Measurements from ENCODE around the gene SNRPB2. TPM values are rescaled to one million over a fixed set of nuclear protein-coding genes. Genes with fewer than 3 reads are reported as not detected.

The SNRPB2 gene
- total and polyA plus RNA-seq, 9 of the 15 experiments (the other 6 are each of a cell fraction or from before 2014, with no cell fraction given): 40.0 to 131 (median 89.4) TPM

DNA sequence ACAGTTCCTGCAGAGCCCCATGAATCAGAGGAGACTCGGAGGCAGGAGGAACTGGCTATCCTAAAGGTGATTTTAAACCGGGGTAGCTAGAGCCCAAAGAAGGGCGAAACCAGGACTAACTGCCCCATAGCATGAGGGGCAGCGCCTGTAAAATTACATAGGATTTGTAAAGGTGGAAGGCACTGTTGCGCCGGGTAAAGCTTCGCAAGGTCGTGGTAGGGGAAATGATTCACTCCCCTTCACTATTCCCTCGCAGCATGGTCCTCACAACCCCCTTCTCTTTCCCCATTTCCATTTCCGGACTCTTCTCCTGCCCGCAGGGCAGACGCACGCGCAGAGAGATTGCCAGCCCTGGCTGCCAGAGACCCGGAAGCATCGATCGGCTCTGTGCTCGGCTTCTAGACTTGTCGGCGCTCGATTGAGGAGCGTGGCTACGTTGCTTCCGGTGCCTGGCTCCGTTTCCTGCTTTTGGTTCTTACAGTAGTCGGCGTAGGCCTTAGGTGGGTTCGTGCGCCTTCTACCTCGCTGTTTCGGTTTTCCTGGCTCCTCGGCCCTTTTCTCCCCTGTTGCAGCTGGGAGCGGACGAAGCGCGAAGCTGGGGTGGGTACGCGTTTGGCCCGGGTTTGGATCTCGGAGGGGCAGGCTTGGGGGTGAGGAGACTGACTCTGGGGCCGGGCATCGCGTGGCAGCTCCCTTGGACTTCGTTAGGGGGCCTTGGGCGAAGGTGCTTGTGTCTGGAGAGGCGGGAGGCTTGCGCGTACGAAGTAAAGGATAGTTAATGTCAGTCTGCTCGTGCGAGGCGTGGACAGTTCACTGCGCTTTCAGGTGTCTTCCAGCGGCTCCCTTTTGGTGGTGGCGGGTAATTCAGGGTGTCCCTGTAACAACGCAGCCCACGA, at the start of gene SNRPB2 (continued):
- TF ChIP-seq ELF4 (CRISPR knock-in tag; IDR thresholded peaks at IDR 0.05) (peak; percentile 95), SUPT5H (IDR thresholded peaks at IDR 0.05) (peak; percentile 85), POLR2AphosphoS5 (IDR thresholded peaks at IDR 0.05; ENCODE audit: control insufficient read depth, insufficient read depth, low read depth, low read length) (peak; percentile 76; the same call in 1 of the 2 replicates), POLR3A (IDR thresholded peaks at IDR 0.05; ENCODE audit: borderline replicate concordance, extremely low read depth, insufficient read depth, insufficient read length) (no peak), NEUROD1 (IDR thresholded peaks at IDR 0.05; ENCODE audit: borderline replicate concordance, low read depth, low read length, partially characterized antibody) (peak; percentile 72), EP400 (IDR thresholded peaks at IDR 0.05) (peak; percentile 91), PHTF2 (CRISPR knock-in tag; IDR thresholded peaks at IDR 0.05) (no peak), NRF1 (conservative IDR thresholded peaks at IDR 0.05 in 1 of 2, IDR thresholded peaks at IDR 0.05 in 1 of 2) (peak; percentile 94 to 95), NFATC3 (IDR thresholded peaks at IDR 0.05) (no peak), GTF2A2 (tag; IDR thresholded peaks at IDR 0.05) (no peak), ZNF347 (CRISPR knock-in tag; IDR thresholded peaks at IDR 0.05; ENCODE audit: low read depth) (no peak), BRD9 (IDR thresholded peaks at IDR 0.05; ENCODE audit: low read depth, partially characterized antibody) (no peak), MCM2 (IDR thresholded peaks at IDR 0.05; ENCODE audit: low read depth) (no peak), ZNF165 (CRISPR knock-in tag; IDR thresholded peaks at IDR 0.05; ENCODE audit: borderline replicate concordance) (no peak), GTF2E2 (tag; IDR thresholded peaks at IDR 0.05) (peak; percentile 77), RBFOX2 (IDR thresholded peaks at IDR 0.05; ENCODE audit: low read depth, low read length) (peak; percentile 92), FOXA3 (CRISPR knock-in tag; conservative IDR thresholded peaks at IDR 0.05 in 1 of 2, IDR thresholded peaks at IDR 0.05 in 1 of 2) (no peak), NFE2L1 (tag; IDR thresholded peaks at IDR 0.05; ENCODE audit: borderline replicate concordance, low read depth) (no peak), IFI16 (CRISPR knock-in tag; IDR thresholded peaks at IDR 0.05) (no peak), ETV1 (tag; conservative IDR thresholded peaks at IDR 0.05; ENCODE audit: low read depth) (peak; percentile 98), MECOM (CRISPR knock-in tag; IDR thresholded peaks at IDR 0.05) (no peak), SMARCC2 (IDR thresholded peaks at IDR 0.05; ENCODE audit: low read depth) (no peak)
- TF ChIP-seq, protein P1, sequence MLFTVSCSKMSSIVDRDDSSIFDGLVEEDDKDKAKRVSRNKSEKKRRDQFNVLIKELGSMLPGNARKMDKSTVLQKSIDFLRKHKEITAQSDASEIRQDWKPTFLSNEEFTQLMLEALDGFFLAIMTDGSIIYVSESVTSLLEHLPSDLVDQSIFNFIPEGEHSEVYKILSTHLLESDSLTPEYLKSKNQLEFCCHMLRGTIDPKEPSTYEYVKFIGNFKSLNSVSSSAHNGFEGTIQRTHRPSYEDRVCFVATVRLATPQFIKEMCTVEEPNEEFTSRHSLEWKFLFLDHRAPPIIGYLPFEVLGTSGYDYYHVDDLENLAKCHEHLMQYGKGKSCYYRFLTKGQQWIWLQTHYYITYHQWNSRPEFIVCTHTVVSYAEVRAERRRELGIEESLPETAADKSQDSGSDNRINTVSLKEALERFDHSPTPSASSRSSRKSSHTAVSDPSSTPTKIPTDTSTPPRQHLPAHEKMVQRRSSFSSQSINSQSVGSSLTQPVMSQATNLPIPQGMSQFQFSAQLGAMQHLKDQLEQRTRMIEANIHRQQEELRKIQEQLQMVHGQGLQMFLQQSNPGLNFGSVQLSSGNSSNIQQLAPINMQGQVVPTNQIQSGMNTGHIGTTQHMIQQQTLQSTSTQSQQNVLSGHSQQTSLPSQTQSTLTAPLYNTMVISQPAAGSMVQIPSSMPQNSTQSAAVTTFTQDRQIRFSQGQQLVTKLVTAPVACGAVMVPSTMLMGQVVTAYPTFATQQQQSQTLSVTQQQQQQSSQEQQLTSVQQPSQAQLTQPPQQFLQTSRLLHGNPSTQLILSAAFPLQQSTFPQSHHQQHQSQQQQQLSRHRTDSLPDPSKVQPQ (CRISPR knock-in tag; IDR thresholded peaks at IDR 0.05; ENCODE audit: borderline replicate concordance): no peak
- TF ChIP-seq, protein P2, sequence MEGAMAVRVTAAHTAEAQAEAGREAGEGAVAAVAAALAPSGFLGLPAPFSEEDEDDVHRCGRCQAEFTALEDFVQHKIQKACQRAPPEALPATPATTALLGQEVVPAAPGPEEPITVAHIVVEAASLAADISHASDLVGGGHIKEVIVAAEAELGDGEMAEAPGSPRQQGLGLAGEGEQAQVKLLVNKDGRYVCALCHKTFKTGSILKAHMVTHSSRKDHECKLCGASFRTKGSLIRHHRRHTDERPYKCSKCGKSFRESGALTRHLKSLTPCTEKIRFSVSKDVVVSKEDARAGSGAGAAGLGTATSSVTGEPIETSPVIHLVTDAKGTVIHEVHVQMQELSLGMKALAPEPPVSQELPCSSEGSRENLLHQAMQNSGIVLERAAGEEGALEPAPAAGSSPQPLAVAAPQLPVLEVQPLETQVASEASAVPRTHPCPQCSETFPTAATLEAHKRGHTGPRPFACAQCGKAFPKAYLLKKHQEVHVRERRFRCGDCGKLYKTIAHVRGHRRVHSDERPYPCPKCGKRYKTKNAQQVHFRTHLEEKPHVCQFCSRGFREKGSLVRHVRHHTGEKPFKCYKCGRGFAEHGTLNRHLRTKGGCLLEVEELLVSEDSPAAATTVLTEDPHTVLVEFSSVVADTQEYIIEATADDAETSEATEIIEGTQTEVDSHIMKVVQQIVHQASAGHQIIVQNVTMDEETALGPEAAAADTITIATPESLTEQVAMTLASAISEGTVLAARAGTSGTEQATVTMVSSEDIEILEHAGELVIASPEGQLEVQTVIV (CRISPR knock-in tag; IDR thresholded peaks at IDR 0.05; ENCODE audit: borderline replicate concordance): no peak

All from K562 (cell line).